C4-2B (cell line): Measurements from ENCODE around the gene IFNLR1.

Experiments
- H3K27ac ChIP-seq: fragments of 450-650 bp; 2 replicates; pipeline ENCODE4 v1.5.1; 2017
- ZFX ChIP-seq: fragments of 450-650 bp; IDR thresholded peaks from 2 replicates; pipeline ENCODE4 v1.6.1; 2017
- TF ChIP-seq, protein P1 (sequence below): fragments of 450-650 bp; conservative IDR thresholded peaks from 2 replicates; pipeline ENCODE4 v1.5.1; 2017; ENCODE audit warnings: mild to moderate bottlenecking

The IFNLR1 gene

DNA sequence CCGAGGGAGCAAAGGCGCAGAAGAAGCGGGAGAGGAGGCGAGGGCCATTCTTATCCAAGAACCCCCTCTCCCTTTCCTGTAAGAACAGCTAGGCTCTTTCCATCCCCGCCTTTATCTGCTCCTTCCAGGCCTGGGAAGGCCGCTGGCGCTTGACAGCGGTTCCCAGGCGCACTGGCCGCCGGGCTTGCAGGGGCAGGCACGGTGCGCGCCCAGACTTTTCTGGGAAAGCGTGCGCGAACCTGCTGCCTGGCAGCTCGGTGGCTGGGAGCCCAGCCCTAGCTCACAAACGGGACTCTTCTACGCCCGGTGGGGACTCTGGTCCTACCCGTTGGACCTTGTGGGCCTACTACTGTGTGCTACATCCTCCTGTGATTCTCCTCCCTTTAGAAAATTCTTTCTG is 8.8 kb upstream of the IFNLR1 start:
- TF ChIP-seq, protein P1, sequence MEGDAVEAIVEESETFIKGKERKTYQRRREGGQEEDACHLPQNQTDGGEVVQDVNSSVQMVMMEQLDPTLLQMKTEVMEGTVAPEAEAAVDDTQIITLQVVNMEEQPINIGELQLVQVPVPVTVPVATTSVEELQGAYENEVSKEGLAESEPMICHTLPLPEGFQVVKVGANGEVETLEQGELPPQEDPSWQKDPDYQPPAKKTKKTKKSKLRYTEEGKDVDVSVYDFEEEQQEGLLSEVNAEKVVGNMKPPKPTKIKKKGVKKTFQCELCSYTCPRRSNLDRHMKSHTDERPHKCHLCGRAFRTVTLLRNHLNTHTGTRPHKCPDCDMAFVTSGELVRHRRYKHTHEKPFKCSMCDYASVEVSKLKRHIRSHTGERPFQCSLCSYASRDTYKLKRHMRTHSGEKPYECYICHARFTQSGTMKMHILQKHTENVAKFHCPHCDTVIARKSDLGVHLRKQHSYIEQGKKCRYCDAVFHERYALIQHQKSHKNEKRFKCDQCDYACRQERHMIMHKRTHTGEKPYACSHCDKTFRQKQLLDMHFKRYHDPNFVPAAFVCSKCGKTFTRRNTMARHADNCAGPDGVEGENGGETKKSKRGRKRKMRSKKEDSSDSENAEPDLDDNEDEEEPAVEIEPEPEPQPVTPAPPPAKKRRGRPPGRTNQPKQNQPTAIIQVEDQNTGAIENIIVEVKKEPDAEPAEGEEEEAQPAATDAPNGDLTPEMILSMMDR, result no peak
- TF ChIP-seq ZFX, result no peak
- H3K27ac ChIP-seq, result no peak overlapping the region

- H3K27ac ChIP-seq, result no peak overlapping the region
- TF ChIP-seq, protein P1, result no peak
- no peak for TF ChIP-seq ZFX
Measured at GRCh38 chr1:24195136-24195535, 8.0 kb upstream of the IFNLR1 start.

- no peak overlapping the region for H3K27ac ChIP-seq
- TF ChIP-seq, protein P1, result no peak
- no peak for TF ChIP-seq ZFX
Measured at GRCh38 chr1:24193046-24193445, 6.0 kb upstream of the IFNLR1 start.

DNA sequence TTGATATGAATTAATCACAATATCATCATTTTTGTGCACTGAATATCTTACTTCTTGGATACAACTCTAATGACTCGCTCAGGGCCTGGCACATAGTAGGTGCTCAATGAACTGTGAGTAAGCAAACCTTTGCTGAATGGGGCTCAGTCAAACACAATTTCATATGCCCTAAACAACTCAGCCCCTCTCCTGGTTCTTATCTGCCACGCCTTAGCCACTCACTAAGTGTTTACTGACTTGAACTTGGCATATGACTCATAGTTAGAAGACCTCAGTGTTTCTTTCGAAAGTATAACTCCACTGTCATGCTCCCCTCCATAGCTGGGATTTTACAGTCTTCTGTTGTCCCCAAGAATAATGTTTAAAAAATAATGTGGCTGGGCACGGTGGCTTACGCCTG is 4.8 kb upstream of the IFNLR1 start:
- H3K27ac ChIP-seq, result no peak overlapping the region
- TF ChIP-seq ZFX, result no peak
- TF ChIP-seq, protein P1, result no peak

- no peak overlapping the region for H3K27ac ChIP-seq
- TF ChIP-seq ZFX, result no peak
- TF ChIP-seq, protein P1, result no peak
Measured at GRCh38 chr1:24190983-24191461, 3.9 kb upstream of the IFNLR1 start.

DNA sequence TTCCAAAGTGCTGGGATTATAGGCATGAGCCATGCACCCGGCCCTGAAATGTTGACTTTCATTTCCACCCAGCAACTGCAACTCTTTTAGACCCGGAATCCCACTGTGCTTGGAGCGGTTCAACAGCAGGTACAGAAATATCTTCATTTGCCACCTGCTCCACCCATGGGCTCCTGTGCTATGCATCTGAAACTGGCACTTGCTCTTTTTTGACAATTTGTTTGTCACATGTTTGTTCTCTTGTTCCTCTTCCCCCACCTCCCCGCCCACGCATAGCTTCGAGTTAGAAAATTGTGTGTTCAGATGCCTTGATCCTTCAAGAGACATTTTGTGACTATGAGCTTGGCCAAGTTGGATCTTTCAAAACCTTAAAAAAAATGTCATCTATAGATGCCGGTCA is 2.4 kb upstream of the IFNLR1 start:
- no peak overlapping the region for H3K27ac ChIP-seq
- TF ChIP-seq, protein P1, result no peak
- TF ChIP-seq ZFX, result no peak

GRCh38 chr1:24186711-24186992 is 437 bp downstream of the IFNLR1 start:
- H3K27ac ChIP-seq, result no peak overlapping the region; the same call in 1 of the 2 replicates
- no peak for TF ChIP-seq ZFX
- TF ChIP-seq, protein P1, result no peak
